HepG2 (cell line): Measurements from ENCODE around the gene LIMK2. TPM values are rescaled to one million over a fixed set of nuclear protein-coding genes. Genes with fewer than 3 reads are reported as not detected.

Experiments used
- ATAC-seq: fragments of 200-7000 bp; cut with Tn5 transposase; 3 replicates; pipeline ENCODE4 v1.9.1; 2020; ENCODE audit warnings: mild to moderate bottlenecking, moderate library complexity
- BruUV-seq: library from RNA; stranded (reverse); fragments of 400-500 nt; replicated peaks from 2 replicates; lab custom pipeline; 2021; lab: Mats Ljungman, UMichigan
- CTCF ChIA-PET: fragments of 300-600 bp; formaldehyde crosslinking; extraction: SDS; loops from one replicate; lab custom pipeline; 2021; ENCODE audit warnings: low total read pairs, inconsistent platforms, low intra/inter-chr PET ratio; lab: Yijun Ruan, JAX
- POLR2A ChIA-PET: fragments of 350-600 bp; sonication (Branson Sonifier 250); formaldehyde crosslinking; loops from one replicate; lab custom pipeline; 2020; ENCODE audit warnings: antibody characterized with exemption, inconsistent platforms; lab: Yijun Ruan, JAX
- DNase-seq: peaks from one replicate; pipeline ENCODE4 v3.0.0-alpha.2; 2015; ENCODE audit warnings: low spot score
- FAIRE-seq: peaks from 3 replicates; lab custom pipeline; 2011; peaks lifted over from hg19 to GRCh38; lab: Jason Lieb, UNC
- H2AFZ ChIP-seq: one replicate; pipeline ENCODE4 v1.6.1; 2011; ENCODE audit warnings: low read length, inconsistent platforms
- H3K27ac ChIP-seq: fragments of 300-600 bp; 3 replicates; pipeline ENCODE4 v1.8.0; 2011; ENCODE audit warnings: mixed run types, mild to moderate bottlenecking, mixed read lengths, low read length, inconsistent platforms; ENCODE audit not compliant: insufficient read depth; ENCODE audit errors: extremely low read length
- H3K27me3 ChIP-seq, 2 experiments: fragments of 200-600 bp in 1 of 2; 2 replicates in 1 of 2; 3 replicates in 1 of 2; pipeline versions ENCODE4 v1.6.0 to v1.8.0; 2011; ENCODE audit warnings: low read length in 2 of 2, mild to moderate bottlenecking in 2 of 2, moderate library complexity in 2 of 2, inconsistent platforms in 1 of 2; ENCODE audit not compliant: insufficient read depth in 2 of 2, control insufficient read depth in 1 of 2
- H3K36me3 ChIP-seq, 2 experiments: fragments of 200-600 bp in 1 of 2; replicated peaks in 1 of 2; 2 replicates in 1 of 2; 3 replicates in 1 of 2; pipeline versions ENCODE4 v1.5.1 to v1.8.0; 2011; ENCODE audit warnings: low read length in 2 of 2, inconsistent platforms in 1 of 2; ENCODE audit not compliant: insufficient read depth in 2 of 2, control insufficient read depth in 1 of 2
- H3K4me1 ChIP-seq: 2 replicates; pipeline ENCODE4 v1.5.1; 2012; ENCODE audit warnings: low read length, inconsistent platforms; ENCODE audit not compliant: insufficient read depth
- H3K4me2 ChIP-seq: 2 replicates; pipeline ENCODE4 v1.6.0; 2011; ENCODE audit warnings: low read depth, low read length, inconsistent platforms
- H3K4me3 ChIP-seq, 3 experiments: fragments of 200-600 bp in 1 of 3; sonication (generic), shearing (Covaris generic) in 1 of 3; replicated peaks in 1 of 3; 2 replicates each; pipeline ENCODE4 v1.5.1; 2011 to 2016; ENCODE audit warnings: low read length in 3 of 3, inconsistent platforms in 2 of 3, low read depth in 2 of 3, mild to moderate bottlenecking in 2 of 3, control low read depth in 1 of 3, mixed read lengths in 1 of 3; ENCODE audit not compliant: insufficient read depth in 1 of 3
- H3K79me2 ChIP-seq: one replicate; pipeline ENCODE4 v1.6.1; 2011; ENCODE audit warnings: low read length, inconsistent platforms; ENCODE audit not compliant: insufficient read depth
- H3K9ac ChIP-seq: 2 replicates; pipeline ENCODE4 v1.6.0; 2011; ENCODE audit warnings: mild to moderate bottlenecking, low read depth, low read length, inconsistent platforms; ENCODE audit not compliant: insufficient read depth
- H3K9me3 ChIP-seq: 2 replicates; pipeline ENCODE4 v1.5.1; 2012; ENCODE audit warnings: mild to moderate bottlenecking, low read length
- H4K20me1 ChIP-seq: 2 replicates; pipeline ENCODE4 v1.6.0; 2011; ENCODE audit warnings: inconsistent platforms, mild to moderate bottlenecking, low read length, moderate library complexity; ENCODE audit not compliant: insufficient read depth
- AGO2 ChIP-seq: fragments of 200-400 bp; formaldehyde crosslinking; optimal IDR thresholded peaks from 2 replicates; pipeline ENCODE3; 2017; ENCODE audit warnings: mild to moderate bottlenecking, low read depth, low read length, moderate library complexity
- CENPX ChIP-seq: sonication (generic); formaldehyde crosslinking; IDR thresholded peaks from 2 replicates; pipeline ENCODE4 v1.9.0; 2021; ENCODE audit warnings: mild to moderate bottlenecking, missing genetic modification reagents, moderate library complexity
- LRRFIP1 ChIP-seq: sonication (generic); formaldehyde crosslinking; conservative IDR thresholded peaks from 2 replicates; pipeline ENCODE4 v1.4.0; 2020; ENCODE audit warnings: missing genetic modification reagents
- MTA3 ChIP-seq: sonication (generic); formaldehyde crosslinking; IDR thresholded peaks from 2 replicates; pipeline ENCODE4 v1.4.0; 2020; ENCODE audit warnings: missing genetic modification reagents
- WGBS: methylation state at CpG from one replicate; pipeline ENCODE4 v1.1.6; 2017; ENCODE audit warnings: low lambda C conversion rate; 5-methylcytosine and 5-hydroxymethylcytosine counted together
- in situ Hi-C: cut with HindIII; loops from 2 replicates; pipeline ENCODE4 v1.10.0; 2017; ENCODE audit warnings: low pct_unique_long_range_greater_than_20kb; ENCODE audit not compliant: extremely low pct_ligation_motif_present
- intact Hi-C: fragments of 100-400 bp; cut with micrococcal nuclease; formaldehyde crosslinking; loops from one replicate; pipeline ENCODE4 v1.10.0; 2022; ENCODE audit not compliant: unreplicated experiment
- polyA plus RNA-seq, 8 experiments: library from polyadenylated mRNA; depleted of rRNA in 3 of 8; stranded (reverse) in 7 of 8; unstranded in 1 of 8; fragments of >200 nt; fragmentation: Illumina TruSeq in 4 of 8; extraction: Trizol in 4 of 8; gene quantifications; 2 replicates each; pipeline versions ENCODE4 v1.2.1 to v1.2.3, GENCODE V29; 2011 to 2016; ENCODE audit warnings: low read depth in 4 of 8, missing spikeins in 1 of 8, mixed read lengths in 1 of 8; ENCODE audit not compliant: insufficient read depth in 1 of 8
- total RNA-seq, 5 experiments: library from RNA; depleted of rRNA; stranded (reverse); fragments of >200 nt; fragmentation: Illumina TruSeq; extraction: Trizol; gene quantifications; 2 replicates each; pipeline ENCODE4 v1.2.3, GENCODE V29; 2016; ENCODE audit warnings: low read depth in 1 of 5

LIMK2 gene
- total and polyA plus RNA-seq, 2 of the 13 experiments (the other 11 are each of a cell fraction or from before 2014, with no cell fraction given) = 20.9 to 29.8 TPM

GRCh38 chr22:31327806-31328543, 115.9 kb downstream of the LIMK2 start (continued):
- TF ChIP-seq CENPX (no peak), LRRFIP1 (CRISPR knock-in tag) (no peak)

- Histone ChIP-seq H2AFZ (no peak overlapping the region), H3K9me3 (no peaks in the 10 kb centered on the region), H4K20me1 (peaks cover 14% of the 10 kb centered on the region; the same call in 1 of the 2 replicates), H3K4me2 (no peak overlapping the region), H3K4me1 (no peaks in the 10 kb centered on the region), H3K79me2 (peaks cover 7% of the 10 kb centered on the region), H3K27ac (no peak overlapping the region), H3K4me3 (no peak overlapping the region), H3K36me3 (peaks cover 44 to 89% of the 10 kb centered on the region in 2 experiments), H3K9ac (no peak overlapping the region), H3K27me3 (no peaks in the 10 kb centered on the region)
- TF ChIP-seq MTA3 = no peak
- peak; percentile 34 for TF ChIP-seq AGO2
- in situ Hi-C loops = no loop called here
- BruUV-seq = no TSS peak
- over 99% methylated on average over 9 of the region's 13 CpGs for WGBS
- CTCF ChIA-PET = no interaction called here
- FAIRE-seq = no peak
- ATAC-seq = no peak
- POLR2A ChIA-PET = interaction anchor here (1.1 kb wide), 1 partner anchor 11 kb away, joined by 4 read pairs; no protein-coding TSS in a partner anchor
- intact Hi-C loops = no loop called here
- DNase-seq = no peak
These were observed 116.5 kb downstream of the LIMK2 start for GRCh38 chr22:31328544-31328960.
